Activated CD4-positive, alpha-beta T cell treated with anti-CD3 and anti-CD28 coated beads, Interleukin-2, amount 10 ng/mL, durations not matched to agents 7 days and 5 days (primary cell): ENCODE data around the gene GALNTL6. TPM values are rescaled to one million over a fixed set of nuclear protein-coding genes. Genes with fewer than 3 reads are reported as not detected.

Source experiments
- CTCF ChIA-PET: fragments of 350-600 bp; sonication (Branson Sonifier 250); formaldehyde crosslinking; loops from one replicate; lab custom pipeline; 2021; ENCODE audit warnings: antibody characterized with exemption; lab: Charles Lee
- POLR2A ChIA-PET: fragments of 350-600 bp; sonication (Branson Sonifier 250); formaldehyde crosslinking; loops from one replicate; lab custom pipeline; 2021; ENCODE audit warnings: antibody characterized with exemption; lab: Charles Lee
- DNase-seq: peaks from one replicate; pipeline ENCODE4 v3.0.0-alpha.2; 2020
- H3K27ac Mint-ChIP-seq: one replicate; pipeline ENCODE4 v1.8.0; 2021; ENCODE audit warnings: mild to moderate bottlenecking, moderate library complexity, mixed read lengths
- H3K27me3 Mint-ChIP-seq: one replicate; pipeline ENCODE4 v1.8.0; 2021; ENCODE audit warnings: mixed read lengths
- H3K36me3 Mint-ChIP-seq: one replicate; pipeline ENCODE4 v1.8.0; 2021; ENCODE audit warnings: low read depth, mixed read lengths
- H3K4me1 Mint-ChIP-seq: one replicate; pipeline ENCODE4 v1.8.0; 2021; ENCODE audit warnings: mixed read lengths
- H3K4me3 Mint-ChIP-seq: one replicate; pipeline ENCODE4 v1.8.0; 2021; ENCODE audit warnings: mild to moderate bottlenecking, moderate library complexity, mixed read lengths
- H3K9me3 Mint-ChIP-seq: one replicate; pipeline ENCODE4 v1.8.0; 2021; ENCODE audit warnings: mixed read lengths
- total RNA-seq, 2 experiments: library from RNA; stranded (reverse); gene quantifications; one replicate each; pipeline ENCODE4 v1.2.3, GENCODE V29; 2021

Gene GALNTL6
- total RNA-seq, 2 experiments from 2014 or later: not detected

DNA sequence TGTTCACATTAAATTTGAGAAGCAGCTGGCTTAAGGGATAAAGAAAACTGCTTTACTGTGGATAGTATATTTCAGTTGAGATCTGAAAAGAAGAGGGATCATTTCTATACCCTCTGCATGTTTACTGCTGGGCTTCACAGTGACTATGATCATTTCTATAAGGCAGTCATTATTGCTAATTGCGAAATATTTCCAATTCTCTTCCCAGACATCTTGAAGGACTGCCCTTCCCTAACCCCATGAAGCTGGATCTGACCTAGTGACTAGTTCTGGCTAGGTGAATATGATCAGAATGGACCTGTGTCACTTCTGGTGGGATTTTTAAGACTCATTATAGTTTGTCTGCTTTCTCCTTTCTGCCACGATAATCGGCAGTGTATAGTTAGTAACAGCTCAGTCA, 848.9 kb downstream of the GALNTL6 start:
- CTCF ChIA-PET: no interaction called here
- Mint-ChIP-seq H3K4me3 (no peak overlapping the region), H3K36me3 (no peaks in the 10 kb centered on the region), H3K4me1 (no peaks in the 10 kb centered on the region), H3K9me3 (no peaks in the 10 kb centered on the region), H3K27ac (no peak overlapping the region), H3K27me3 (no peaks in the 10 kb centered on the region)
- DNase-seq: no peak
- POLR2A ChIA-PET: no interaction called here

DNA sequence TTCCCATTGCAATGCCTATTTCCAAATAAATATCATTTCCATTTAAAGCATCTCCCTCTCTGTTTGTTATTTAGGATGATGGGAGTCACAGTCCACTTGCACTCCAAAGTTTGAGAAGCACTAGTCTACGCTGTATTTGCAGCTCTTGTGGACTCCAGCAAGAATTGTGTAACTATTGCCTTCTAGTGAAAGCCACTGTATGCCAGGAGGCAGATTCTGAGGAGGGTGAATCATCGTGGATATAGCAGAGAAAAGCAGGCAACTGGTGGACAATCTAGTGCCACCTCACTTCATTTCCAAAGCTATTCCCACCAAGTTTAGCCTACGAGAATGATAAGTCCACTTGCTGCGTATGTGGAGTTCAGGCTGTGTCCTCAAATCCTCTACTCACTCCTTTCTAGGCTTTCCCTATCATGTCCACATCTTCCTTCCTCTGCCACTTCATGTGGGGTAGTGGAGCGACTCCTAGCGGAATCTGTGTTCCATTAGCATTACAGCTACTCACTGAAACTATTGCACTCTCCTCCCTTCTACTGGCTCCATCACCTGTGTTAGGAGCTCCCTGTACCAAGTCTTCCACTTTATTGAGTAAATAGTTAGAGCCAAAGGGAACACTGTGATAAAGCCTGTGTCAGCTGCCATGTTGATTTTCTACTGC, 853.6 kb downstream of the GALNTL6 start:
- no peak for DNase-seq
- no peaks in the 10 kb centered on the region for H3K27me3 Mint-ChIP-seq
- H3K4me1 Mint-ChIP-seq: no peaks in the 10 kb centered on the region
- no peaks in the 10 kb centered on the region for H3K36me3 Mint-ChIP-seq
- CTCF ChIA-PET: no interaction called here
- POLR2A ChIA-PET: no interaction called here
- H3K27ac Mint-ChIP-seq: no peak overlapping the region
- no peaks in the 10 kb centered on the region for H3K9me3 Mint-ChIP-seq
- H3K4me3 Mint-ChIP-seq: no peak overlapping the region

- H3K4me1 Mint-ChIP-seq: no peaks in the 10 kb centered on the region
Observed at GRCh38 chr4:172674811-172675210, 861.6 kb downstream of the GALNTL6 start.

GRCh38 chr4:172675232-172675631, 862.0 kb downstream of the GALNTL6 start:
- no peak overlapping the region for H3K27ac Mint-ChIP-seq
- no peaks in the 10 kb centered on the region for H3K9me3 Mint-ChIP-seq
- H3K27me3 Mint-ChIP-seq: no peaks in the 10 kb centered on the region
- H3K36me3 Mint-ChIP-seq: no peaks in the 10 kb centered on the region
- ChIA-PET POLR2A (no interaction called here), CTCF (no interaction called here)
- no peaks in the 10 kb centered on the region for H3K4me1 Mint-ChIP-seq
- no peak for DNase-seq
- H3K4me3 Mint-ChIP-seq: no peak overlapping the region

More at GRCh38 chr4:172674811-172675210, 861.6 kb downstream of the GALNTL6 start:
- H3K27ac Mint-ChIP-seq: no peak overlapping the region
- H3K36me3 Mint-ChIP-seq: no peaks in the 10 kb centered on the region
- no peak overlapping the region for H3K4me3 Mint-ChIP-seq
- no peak for DNase-seq
- H3K27me3 Mint-ChIP-seq: no peaks in the 10 kb centered on the region
- CTCF ChIA-PET: interaction anchor here (0.7 kb wide), 1 partner anchor 1796 kb away, joined by 3 read pairs; no protein-coding TSS in a partner anchor
- no peaks in the 10 kb centered on the region for H3K9me3 Mint-ChIP-seq
- POLR2A ChIA-PET: no interaction called here

- Mint-ChIP-seq H3K9me3 (no peaks in the 10 kb centered on the region), H3K36me3 (no peaks in the 10 kb centered on the region), H3K27me3 (no peaks in the 10 kb centered on the region), H3K4me1 (no peaks in the 10 kb centered on the region), H3K4me3 (no peak overlapping the region), H3K27ac (no peak overlapping the region)
- ChIA-PET POLR2A (no interaction called here), CTCF (no interaction called here)
- DNase-seq: no peak
Observed at GRCh38 chr4:172680691-172681090, 867.5 kb downstream of the GALNTL6 start.

GRCh38 chr4:172683021-172683420, 869.8 kb downstream of the GALNTL6 start:
- Mint-ChIP-seq H3K4me1 (no peaks in the 10 kb centered on the region), H3K36me3 (no peaks in the 10 kb centered on the region), H3K9me3 (no peaks in the 10 kb centered on the region), H3K27me3 (no peaks in the 10 kb centered on the region), H3K27ac (no peak overlapping the region), H3K4me3 (no peak overlapping the region)
- CTCF ChIA-PET: no interaction called here
- POLR2A ChIA-PET: no interaction called here
- no peak for DNase-seq

DNA sequence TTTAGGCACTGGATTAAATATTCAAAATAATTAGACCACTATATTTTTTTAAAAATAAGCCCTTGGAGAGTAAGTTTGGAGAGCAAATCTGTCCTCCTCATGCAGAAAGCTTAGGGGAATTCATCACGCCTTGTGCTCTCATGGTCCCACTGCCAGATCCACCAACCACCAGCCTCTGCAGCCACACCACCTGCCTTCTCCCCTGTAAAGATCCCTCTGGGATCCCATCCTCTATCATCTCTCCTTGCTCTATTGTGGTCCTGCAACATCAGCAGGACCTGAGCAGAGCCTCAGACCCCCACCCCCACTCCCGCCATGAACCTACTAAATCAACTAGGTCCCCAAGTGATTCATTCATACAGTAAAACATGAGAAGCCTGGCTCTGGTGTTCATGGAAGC, 872.8 kb downstream of the GALNTL6 start:
- no peaks in the 10 kb centered on the region for H3K36me3 Mint-ChIP-seq
- ChIA-PET POLR2A (no interaction called here), CTCF (no interaction called here)
- H3K27ac Mint-ChIP-seq: no peak overlapping the region
- H3K27me3 Mint-ChIP-seq: no peaks in the 10 kb centered on the region
- no peak overlapping the region for H3K4me3 Mint-ChIP-seq
- H3K4me1 Mint-ChIP-seq: no peaks in the 10 kb centered on the region
- no peak for DNase-seq
- H3K9me3 Mint-ChIP-seq: peaks cover 3% of the 10 kb centered on the region

DNA sequence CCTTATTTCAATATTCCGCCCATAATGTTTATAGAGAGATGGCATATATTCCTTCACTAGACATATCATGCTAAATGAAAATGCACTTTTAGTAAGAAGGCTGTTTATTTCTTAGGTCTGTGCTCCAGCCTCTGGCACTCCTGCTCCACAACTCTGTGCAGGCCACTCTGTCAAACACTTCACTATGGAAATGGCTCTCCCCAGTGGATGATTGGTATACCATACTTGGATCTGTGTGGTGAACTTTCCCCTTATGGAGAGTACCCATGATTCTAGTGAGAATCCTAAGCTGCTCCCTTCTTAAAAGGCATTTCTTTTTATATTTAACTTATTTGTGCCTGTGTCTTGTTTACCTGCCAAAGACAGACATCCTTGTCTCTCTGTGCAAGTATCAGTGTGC, 875.3 kb downstream of the GALNTL6 start:
- no peaks in the 10 kb centered on the region for H3K27me3 Mint-ChIP-seq
- CTCF ChIA-PET: no interaction called here
- H3K9me3 Mint-ChIP-seq: peaks cover 5% of the 10 kb centered on the region
- H3K36me3 Mint-ChIP-seq: no peaks in the 10 kb centered on the region
- POLR2A ChIA-PET: no interaction called here
- H3K4me1 Mint-ChIP-seq: no peaks in the 10 kb centered on the region
- H3K4me3 Mint-ChIP-seq: no peak overlapping the region
- H3K27ac Mint-ChIP-seq: no peak overlapping the region
- no peak for DNase-seq

DNA sequence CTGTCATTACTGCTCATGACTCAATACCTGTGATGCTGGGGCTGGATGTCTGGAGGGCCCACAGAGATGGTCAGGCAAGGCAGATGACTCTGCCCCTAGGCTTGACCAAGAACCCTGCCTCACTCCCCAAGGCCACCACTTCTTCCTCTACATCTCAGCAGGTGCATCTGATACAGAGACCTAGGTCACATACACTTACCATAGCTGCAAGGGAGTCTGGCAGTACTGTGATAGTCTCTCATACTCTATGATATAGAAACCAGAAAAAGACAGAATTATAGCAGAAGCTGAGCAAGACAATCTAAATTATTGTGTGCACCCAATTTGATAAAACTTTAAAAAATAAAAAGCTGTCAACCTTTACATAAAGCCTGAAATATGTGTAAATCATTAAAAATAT, 878.3 kb downstream of the GALNTL6 start:
- H3K4me3 Mint-ChIP-seq: no peak overlapping the region
- POLR2A ChIA-PET: no interaction called here

DNA sequence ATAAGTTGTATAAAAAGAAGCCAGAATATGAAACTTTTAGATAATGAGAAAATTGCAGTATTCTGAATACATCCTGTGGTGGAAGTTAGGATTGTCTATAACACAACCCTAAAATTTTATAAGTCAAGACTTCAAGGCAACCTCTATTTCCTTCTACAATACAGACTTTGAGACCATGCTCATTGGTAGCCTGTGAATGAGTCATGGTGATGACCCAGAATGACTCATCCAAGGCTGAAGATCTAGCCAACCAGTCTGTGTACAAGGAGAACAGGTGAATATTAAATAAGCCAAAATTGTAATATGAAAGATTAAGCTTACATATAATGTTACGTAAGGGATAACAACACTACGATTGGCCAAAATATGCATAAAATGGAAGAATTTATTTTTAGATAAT, 879.5 kb downstream of the GALNTL6 start:
- H3K9me3 Mint-ChIP-seq: peaks cover 5% of the 10 kb centered on the region
- POLR2A ChIA-PET: no interaction called here

More for the DNA sequence above, 878.3 kb downstream of the GALNTL6 start:
- H3K27ac Mint-ChIP-seq: no peak overlapping the region
- no peaks in the 10 kb centered on the region for H3K36me3 Mint-ChIP-seq
- CTCF ChIA-PET: interaction anchor here (1.0 kb wide), 1 partner anchor 33 kb away, joined by 3 read pairs; no protein-coding TSS in a partner anchor
- H3K9me3 Mint-ChIP-seq: peaks cover 5% of the 10 kb centered on the region
- H3K27me3 Mint-ChIP-seq: no peaks in the 10 kb centered on the region
- no peak for DNase-seq
- H3K4me1 Mint-ChIP-seq: no peaks in the 10 kb centered on the region

GRCh38 chr4:172698256-172698655, 885.1 kb downstream of the GALNTL6 start:
- Mint-ChIP-seq H3K4me3 (no peak overlapping the region), H3K27ac (no peak overlapping the region), H3K27me3 (no peaks in the 10 kb centered on the region), H3K9me3 (no peaks in the 10 kb centered on the region), H3K36me3 (no peaks in the 10 kb centered on the region), H3K4me1 (no peaks in the 10 kb centered on the region)
- DNase-seq: no peak
- CTCF ChIA-PET: no interaction called here
- POLR2A ChIA-PET: no interaction called here

More for the DNA sequence above, 879.5 kb downstream of the GALNTL6 start:
- H3K36me3 Mint-ChIP-seq: no peaks in the 10 kb centered on the region
- DNase-seq: no peak
- no peak overlapping the region for H3K4me3 Mint-ChIP-seq
- no peaks in the 10 kb centered on the region for H3K4me1 Mint-ChIP-seq
- no peak overlapping the region for H3K27ac Mint-ChIP-seq
- CTCF ChIA-PET: no interaction called here
- H3K27me3 Mint-ChIP-seq: no peaks in the 10 kb centered on the region

- Mint-ChIP-seq H3K27me3 (no peaks in the 10 kb centered on the region), H3K36me3 (no peaks in the 10 kb centered on the region), H3K27ac (no peak overlapping the region), H3K4me1 (no peaks in the 10 kb centered on the region), H3K4me3 (no peak overlapping the region), H3K9me3 (peaks cover 20% of the 10 kb centered on the region)
- POLR2A ChIA-PET: no interaction called here
- DNase-seq: no peak
- CTCF ChIA-PET: no interaction called here
Observed at GRCh38 chr4:172705565-172705964, 892.4 kb downstream of the GALNTL6 start.

- Mint-ChIP-seq H3K4me3 (no peak overlapping the region), H3K9me3 (peaks cover 20% of the 10 kb centered on the region)
Observed at GRCh38 chr4:172706000-172706399, 892.8 kb downstream of the GALNTL6 start.

GRCh38 chr4:172707622-172708021, 894.4 kb downstream of the GALNTL6 start:
- Mint-ChIP-seq H3K4me1 (no peaks in the 10 kb centered on the region), H3K27ac (no peak overlapping the region), H3K36me3 (no peaks in the 10 kb centered on the region), H3K27me3 (no peaks in the 10 kb centered on the region), H3K9me3 (peaks cover 20% of the 10 kb centered on the region), H3K4me3 (no peak overlapping the region)
- POLR2A ChIA-PET: no interaction called here
- DNase-seq: no peak
- CTCF ChIA-PET: no interaction called here

More at GRCh38 chr4:172706000-172706399, 892.8 kb downstream of the GALNTL6 start:
- ChIA-PET CTCF (no interaction called here), POLR2A (no interaction called here)
- no peaks in the 10 kb centered on the region for H3K4me1 Mint-ChIP-seq
- no peak for DNase-seq
- H3K36me3 Mint-ChIP-seq: no peaks in the 10 kb centered on the region
- no peaks in the 10 kb centered on the region for H3K27me3 Mint-ChIP-seq
- no peak overlapping the region for H3K27ac Mint-ChIP-seq
